ENCODE results near the gene EYA4. TPM values are rescaled to one million over a fixed set of nuclear protein-coding genes. Genes with fewer than 3 reads are reported as not detected.

Gene EYA4
- total RNA-seq, 1 donor from 2014 or later: 1.6 TPM

GRCh38 chr6:133423242-133423641 is 182.1 kb downstream of the EYA4 start:
- Histone ChIP-seq H3K4me1 (ENCODE audit: insufficient read depth, low read length) (no peaks in the 10 kb centered on the region), H4K20me1 (ENCODE audit: insufficient read depth, low read length) (no peaks in the 10 kb centered on the region), H3K9me3 (ENCODE audit: insufficient read depth, low read depth, low read length) (no peaks in the 10 kb centered on the region), H3K9ac (ENCODE audit: low read length) (no peak overlapping the region), H3K79me2 (ENCODE audit: insufficient read depth, low read length) (no peaks in the 10 kb centered on the region), H3K36me3 (ENCODE audit: insufficient read depth, low read length) (no peaks in the 10 kb centered on the region), H3K4me2 (ENCODE audit: low read length) (no peak overlapping the region), H3K4me3 (ENCODE audit: insufficient read depth, low read depth, low read length) (no peak overlapping the region), H2AFZ (ENCODE audit: low read depth, low read length) (no peak overlapping the region), H3K27ac (ENCODE audit: low read depth, low read length) (no peak overlapping the region), H3K27me3 (ENCODE audit: insufficient read depth, low read length) (peaks cover 2% of the 10 kb centered on the region)
- TF ChIP-seq CTCF (IDR thresholded peaks at IDR 0.05; ENCODE audit: insufficient read depth, low read depth, low read length): no peak
- no peak for TF ChIP-seq EZH2 (IDR thresholded peaks at IDR 0.05; ENCODE audit: insufficient read depth, low read length)
- Mint-ChIP-seq H3K27me3 (ENCODE audit: low read depth, unreplicated experiment) (no peaks in the 10 kb centered on the region), H3K36me3 (ENCODE audit: low read depth, unreplicated experiment) (no peaks in the 10 kb centered on the region), H3K9me3 (ENCODE audit: unreplicated experiment) (no peaks in the 10 kb centered on the region), H3K27ac (ENCODE audit: unreplicated experiment) (no peak overlapping the region), H3K4me3 (ENCODE audit: unreplicated experiment) (no peak overlapping the region), H3K4me1 (ENCODE audit: low read depth, unreplicated experiment) (no peaks in the 10 kb centered on the region)
- FAIRE-seq: no peak
- no peak for DNase-seq (ENCODE audit: low read depth)

- H3K4me2 ChIP-seq (ENCODE audit: low read length): no peak overlapping the region
- no peak overlapping the region for H3K27ac ChIP-seq (ENCODE audit: low read depth, low read length)
- no peak for TF ChIP-seq EZH2 (IDR thresholded peaks at IDR 0.05; ENCODE audit: insufficient read depth, low read length)
- TF ChIP-seq CTCF (IDR thresholded peaks at IDR 0.05; ENCODE audit: insufficient read depth, low read depth, low read length): no peak
- H3K9ac ChIP-seq (ENCODE audit: low read length): no peak overlapping the region
- no peaks in the 10 kb centered on the region for H3K9me3 Mint-ChIP-seq (ENCODE audit: unreplicated experiment)
- FAIRE-seq: no peak
- no peak overlapping the region for H3K4me3 Mint-ChIP-seq (ENCODE audit: unreplicated experiment)
- no peak overlapping the region for H3K27ac Mint-ChIP-seq (ENCODE audit: unreplicated experiment)
- H3K27me3 Mint-ChIP-seq (ENCODE audit: low read depth, unreplicated experiment): no peaks in the 10 kb centered on the region
- no peak for DNase-seq (ENCODE audit: low read depth)
- no peaks in the 10 kb centered on the region for H3K36me3 Mint-ChIP-seq (ENCODE audit: low read depth, unreplicated experiment)
- peaks cover 2% of the 10 kb centered on the region for H3K27me3 ChIP-seq (ENCODE audit: insufficient read depth, low read length)
- H4K20me1 ChIP-seq (ENCODE audit: insufficient read depth, low read length): no peaks in the 10 kb centered on the region
- no peaks in the 10 kb centered on the region for H3K9me3 ChIP-seq (ENCODE audit: insufficient read depth, low read depth, low read length)
- no peak overlapping the region for H2AFZ ChIP-seq (ENCODE audit: low read depth, low read length)
- H3K36me3 ChIP-seq (ENCODE audit: insufficient read depth, low read length): no peaks in the 10 kb centered on the region
- H3K4me1 ChIP-seq (ENCODE audit: insufficient read depth, low read length): no peaks in the 10 kb centered on the region
- H3K4me3 ChIP-seq (ENCODE audit: insufficient read depth, low read depth, low read length): no peak overlapping the region
- H3K4me1 Mint-ChIP-seq (ENCODE audit: low read depth, unreplicated experiment): no peaks in the 10 kb centered on the region
- no peaks in the 10 kb centered on the region for H3K79me2 ChIP-seq (ENCODE audit: insufficient read depth, low read length)
Observed at GRCh38 chr6:133424359-133424758, 183.2 kb downstream of the EYA4 start.

- no peak overlapping the region for H3K4me3 Mint-ChIP-seq (ENCODE audit: unreplicated experiment)
- Histone ChIP-seq H2AFZ (ENCODE audit: low read depth, low read length) (no peak overlapping the region), H3K27me3 (ENCODE audit: insufficient read depth, low read length) (peaks cover 2% of the 10 kb centered on the region), H3K9ac (ENCODE audit: low read length) (no peak overlapping the region), H3K27ac (ENCODE audit: low read depth, low read length) (no peak overlapping the region), H3K4me3 (ENCODE audit: insufficient read depth, low read depth, low read length) (no peak overlapping the region), H3K79me2 (ENCODE audit: insufficient read depth, low read length) (no peaks in the 10 kb centered on the region), H3K4me2 (ENCODE audit: low read length) (no peak overlapping the region), H4K20me1 (ENCODE audit: insufficient read depth, low read length) (no peaks in the 10 kb centered on the region), H3K36me3 (ENCODE audit: insufficient read depth, low read length) (no peaks in the 10 kb centered on the region), H3K9me3 (ENCODE audit: insufficient read depth, low read depth, low read length) (no peaks in the 10 kb centered on the region), H3K4me1 (ENCODE audit: insufficient read depth, low read length) (no peaks in the 10 kb centered on the region)
- H3K4me1 Mint-ChIP-seq (ENCODE audit: low read depth, unreplicated experiment): no peaks in the 10 kb centered on the region
- DNase-seq (ENCODE audit: low read depth): no peak
- no peaks in the 10 kb centered on the region for H3K27me3 Mint-ChIP-seq (ENCODE audit: low read depth, unreplicated experiment)
- H3K27ac Mint-ChIP-seq (ENCODE audit: unreplicated experiment): no peak overlapping the region
- H3K36me3 Mint-ChIP-seq (ENCODE audit: low read depth, unreplicated experiment): no peaks in the 10 kb centered on the region
- TF ChIP-seq EZH2 (IDR thresholded peaks at IDR 0.05; ENCODE audit: insufficient read depth, low read length): no peak
- TF ChIP-seq CTCF (IDR thresholded peaks at IDR 0.05; ENCODE audit: insufficient read depth, low read depth, low read length): no peak
- no peaks in the 10 kb centered on the region for H3K9me3 Mint-ChIP-seq (ENCODE audit: unreplicated experiment)
- no peak for FAIRE-seq
Observed at GRCh38 chr6:133426038-133426437, 184.9 kb downstream of the EYA4 start.
